CD4-positive, alpha-beta memory T cell (primary cell): ENCODE results near the gene SPATA18. TPM values are rescaled to one million over a fixed set of nuclear protein-coding genes. Genes with fewer than 3 reads are reported as not detected.

Source experiments
- CTCF ChIA-PET: fragments of 350-600 bp; sonication (Branson Sonifier 250); formaldehyde crosslinking; loops from one replicate; lab custom pipeline; 2021; ENCODE audit warnings: inconsistent platforms; ENCODE audit not compliant: partially characterized antibody; lab: Charles Lee
- POLR2A ChIA-PET: fragments of 350-600 bp; sonication (Branson Sonifier 250); formaldehyde crosslinking; loops from one replicate; lab custom pipeline; 2021; ENCODE audit not compliant: partially characterized antibody; lab: Charles Lee
- DNase-seq, 5 donors: peaks; one replicate each; pipeline versions ENCODE4 v3.0.0 to v3.0.0-alpha.2; 2020 to 2022; ENCODE audit warnings: mixed read lengths in 1 of 5
- H3K27ac ChIP-seq: one replicate; pipeline ENCODE4 v1.7.0; 2013; ENCODE audit warnings: low read depth, low read length
- H3K27me3 ChIP-seq: 2 replicates; pipeline ENCODE4 v1.7.0; 2013; ENCODE audit warnings: mild to moderate bottlenecking, low read length, moderate library complexity; ENCODE audit not compliant: insufficient read depth
- H3K36me3 ChIP-seq: 2 replicates; pipeline ENCODE4 v1.7.0; 2013; ENCODE audit warnings: mild to moderate bottlenecking, low read length, moderate library complexity; ENCODE audit not compliant: insufficient read depth
- H3K4me1 ChIP-seq: 2 replicates; pipeline ENCODE4 v1.7.0; 2013; ENCODE audit warnings: mild to moderate bottlenecking, low read length, moderate library complexity; ENCODE audit not compliant: insufficient read depth
- H3K4me3 ChIP-seq, 2 donors: one replicate each; pipeline ENCODE4 v1.7.0; 2013; ENCODE audit warnings: low read length in 2 of 2, mild to moderate bottlenecking in 1 of 2
- H3K9me3 ChIP-seq, 2 donors: one replicate each; pipeline ENCODE4 v1.7.0; 2013; ENCODE audit warnings: low read length in 2 of 2, control low read depth in 1 of 2; ENCODE audit not compliant: control insufficient read depth in 1 of 2
- H3K27ac Mint-ChIP-seq, 7 donors: one replicate each; pipeline ENCODE4 v1.8.0; 2020 to 2021; ENCODE audit warnings: mixed read lengths in 7 of 7, mild to moderate bottlenecking in 6 of 7, inconsistent platforms in 3 of 7, moderate library complexity in 3 of 7
- H3K27me3 Mint-ChIP-seq, 2 donors: one replicate each; pipeline ENCODE4 v1.8.0; 2020 to 2021; ENCODE audit warnings: mixed read lengths in 2 of 2
- H3K36me3 Mint-ChIP-seq, 2 donors: one replicate each; pipeline ENCODE4 v1.8.0; 2020 to 2021; ENCODE audit warnings: mixed read lengths in 2 of 2, inconsistent platforms in 1 of 2, mild to moderate bottlenecking in 1 of 2
- H3K4me1 Mint-ChIP-seq, 4 donors: one replicate each; pipeline ENCODE4 v1.8.0; 2020 to 2021; ENCODE audit warnings: mixed read lengths in 4 of 4, mild to moderate bottlenecking in 1 of 4
- H3K4me3 Mint-ChIP-seq, 8 donors: one replicate each; pipeline ENCODE4 v1.8.0; 2020 to 2021; ENCODE audit warnings: mixed read lengths in 8 of 8, mild to moderate bottlenecking in 7 of 8, moderate library complexity in 6 of 8, inconsistent platforms in 3 of 8
- H3K9me3 Mint-ChIP-seq, 8 donors: one replicate each; pipeline ENCODE4 v1.8.0; 2020 to 2021; ENCODE audit warnings: mixed read lengths in 8 of 8, mild to moderate bottlenecking in 5 of 8, inconsistent platforms in 3 of 8, moderate library complexity in 1 of 8
- intact Hi-C: fragments of 100-400 bp; cut with micrococcal nuclease; formaldehyde crosslinking; loops from one replicate; pipeline ENCODE4 v1.15.1; 2023
- polyA plus RNA-seq, 2 donors: library from polyadenylated mRNA; unstranded; fragments of 300-500 nt; fragmentation: Illumina TruSeq; gene quantifications; one replicate each; pipeline ENCODE4 v1.2.3, GENCODE V29; 2021
- total RNA-seq, 2 experiments: library from RNA; stranded (reverse); gene quantifications; one replicate each; pipeline ENCODE4 v1.2.3, GENCODE V29; 2021

Gene SPATA18
- total and polyA plus RNA-seq, 4 experiments from 2014 or later, result 0.44 TPM; not detected in 3

- CTCF ChIA-PET, result interaction anchor here (0.8 kb wide), 1 partner anchor 11 kb away, joined by 3 read pairs; no protein-coding TSS in a partner anchor
Measured at GRCh38 chr4:52094376-52095145, 43.5 kb downstream of the SPATA18 start.

GRCh38 chr4:52095374-52095773 is 44.3 kb downstream of the SPATA18 start:
- Mint-ChIP-seq H3K4me3 (no peak overlapping the region), H3K9me3 (peaks cover 0 to 6% (median 0%) of the 10 kb centered on the region in 8 donors), H3K36me3 (no peaks in the 10 kb centered on the region), H3K4me1 (no peaks in the 10 kb centered on the region), H3K27me3 (peaks cover 0 to 8% of the 10 kb centered on the region in 2 donors), H3K27ac (no peak overlapping the region)
- Histone ChIP-seq H3K9me3 (no peaks in the 10 kb centered on the region), H3K27me3 (no peaks in the 10 kb centered on the region), H3K4me1 (no peaks in the 10 kb centered on the region), H3K4me3 (no peak overlapping the region), H3K36me3 (no peaks in the 10 kb centered on the region), H3K27ac (no peak overlapping the region)
- ChIA-PET CTCF (no interaction called here), POLR2A (no interaction called here)
- intact Hi-C loops, result no loop called here
- DNase-seq, result no peak

More at GRCh38 chr4:52094376-52095145, 43.5 kb downstream of the SPATA18 start:
- Mint-ChIP-seq H3K36me3 (no peaks in the 10 kb centered on the region), H3K4me3 (no peak overlapping the region), H3K4me1 (no peaks in the 10 kb centered on the region), H3K27me3 (peaks cover 0 to 6% of the 10 kb centered on the region in 2 donors), H3K9me3 (peaks cover 0 to 6% (median 0%) of the 10 kb centered on the region in 8 donors), H3K27ac (no peak overlapping the region)
- no peak overlapping the region for H3K4me3 ChIP-seq
- POLR2A ChIA-PET, result no interaction called here
- H3K36me3 ChIP-seq, result no peaks in the 10 kb centered on the region
- H3K27me3 ChIP-seq, result no peaks in the 10 kb centered on the region
- DNase-seq, result no peak
- no peaks in the 10 kb centered on the region for H3K9me3 ChIP-seq
- H3K4me1 ChIP-seq, result no peaks in the 10 kb centered on the region
- no peak overlapping the region for H3K27ac ChIP-seq
- intact Hi-C loops, result no loop called here

DNA sequence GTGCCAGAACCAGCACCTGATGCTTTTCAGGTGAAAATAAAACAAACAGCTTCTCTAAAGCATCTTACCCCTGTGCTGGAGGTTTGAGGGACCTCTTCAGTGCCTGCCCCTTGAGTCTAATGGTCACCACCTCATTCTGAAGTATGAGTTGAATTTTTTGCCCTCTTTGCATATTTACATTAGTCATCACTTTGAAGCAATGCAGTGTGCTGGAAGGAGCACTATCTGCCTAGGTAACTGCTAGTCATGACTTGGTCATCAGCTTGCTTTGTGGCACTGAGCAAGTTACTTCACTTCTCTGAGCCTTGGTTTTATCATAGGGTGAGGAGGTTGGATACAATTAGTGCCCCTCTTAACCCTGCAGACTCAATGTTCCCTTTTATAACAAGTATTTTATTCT is 44.9 kb downstream of the SPATA18 start:
- Mint-ChIP-seq H3K36me3 (no peaks in the 10 kb centered on the region), H3K9me3 (peaks cover 0 to 1% (median 0%) of the 10 kb centered on the region in 8 donors), H3K27ac (no peak overlapping the region), H3K27me3 (peaks cover 0 to 7% of the 10 kb centered on the region in 2 donors), H3K4me3 (no peak overlapping the region), H3K4me1 (no peaks in the 10 kb centered on the region)
- no peak overlapping the region for H3K4me3 ChIP-seq
- H3K27me3 ChIP-seq, result no peaks in the 10 kb centered on the region
- DNase-seq, result no peak
- H3K27ac ChIP-seq, result no peak overlapping the region
- intact Hi-C loops, result no loop called here
- H3K9me3 ChIP-seq, result no peaks in the 10 kb centered on the region
- ChIA-PET POLR2A (no interaction called here), CTCF (no interaction called here)
- no peaks in the 10 kb centered on the region for H3K4me1 ChIP-seq
- H3K36me3 ChIP-seq, result no peaks in the 10 kb centered on the region

- Mint-ChIP-seq H3K9me3 (no peaks in the 10 kb centered on the region), H3K4me1 (no peaks in the 10 kb centered on the region), H3K27me3 (peaks cover 0 to 9% of the 10 kb centered on the region in 2 donors), H3K36me3 (no peaks in the 10 kb centered on the region), H3K27ac (no peak overlapping the region), H3K4me3 (no peak overlapping the region)
- no peaks in the 10 kb centered on the region for H3K36me3 ChIP-seq
- H3K9me3 ChIP-seq, result no peaks in the 10 kb centered on the region
- no peak overlapping the region for H3K27ac ChIP-seq
- DNase-seq, result no peak
- ChIA-PET POLR2A (no interaction called here), CTCF (no interaction called here)
- no peak overlapping the region for H3K4me3 ChIP-seq
- no peaks in the 10 kb centered on the region for H3K27me3 ChIP-seq
- intact Hi-C loops, result no loop called here
- no peaks in the 10 kb centered on the region for H3K4me1 ChIP-seq
Measured at GRCh38 chr4:52098618-52099017, 47.5 kb downstream of the SPATA18 start.

DNA sequence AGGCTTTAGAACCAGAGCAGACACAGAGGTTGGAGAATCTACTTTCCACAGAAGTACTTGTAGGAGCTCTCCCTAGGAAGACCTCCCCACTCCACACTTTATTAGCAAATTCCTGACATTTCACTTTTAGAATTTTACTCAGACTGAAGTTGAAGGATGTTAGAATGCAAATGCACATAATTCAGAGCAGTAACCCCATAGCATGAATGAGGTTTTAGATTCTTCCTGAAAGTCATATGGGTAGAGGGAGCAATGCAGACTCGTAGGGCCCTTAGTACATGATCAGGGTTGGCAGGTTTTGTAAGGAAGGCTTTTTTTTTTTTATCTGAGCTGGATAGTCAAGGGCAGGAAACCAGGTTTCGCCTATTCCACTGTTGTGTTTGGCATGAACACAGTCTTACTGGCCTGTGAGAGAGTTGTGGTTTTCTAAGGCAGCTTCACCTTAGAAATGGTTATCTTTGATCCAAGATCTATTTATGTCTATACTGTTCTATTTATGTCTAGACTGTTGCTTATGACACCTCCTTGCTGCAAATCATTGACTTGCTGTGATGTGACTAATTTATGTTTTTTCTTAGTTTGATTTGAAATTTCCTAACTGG is 48.9 kb downstream of the SPATA18 start:
- Histone ChIP-seq H3K9me3 (no peaks in the 10 kb centered on the region), H3K36me3 (no peaks in the 10 kb centered on the region), H3K4me3 (no peak overlapping the region), H3K4me1 (no peaks in the 10 kb centered on the region), H3K27ac (no peak overlapping the region), H3K27me3 (no peaks in the 10 kb centered on the region)
- intact Hi-C loops, result no loop called here
- H3K4me1 Mint-ChIP-seq, result no peaks in the 10 kb centered on the region
- no peak for DNase-seq
- H3K27me3 Mint-ChIP-seq, result peaks cover 0 to 9% of the 10 kb centered on the region in 2 donors
- H3K9me3 Mint-ChIP-seq, result no peaks in the 10 kb centered on the region
- ChIA-PET CTCF (no interaction called here), POLR2A (no interaction called here)
- H3K4me3 Mint-ChIP-seq, result no peak overlapping the region
- no peaks in the 10 kb centered on the region for H3K36me3 Mint-ChIP-seq
- no peak overlapping the region for H3K27ac Mint-ChIP-seq

- ChIA-PET CTCF (no interaction called here), POLR2A (no interaction called here)
- no peaks in the 10 kb centered on the region for H3K27me3 ChIP-seq
- no peak overlapping the region for H3K4me3 ChIP-seq
- Mint-ChIP-seq H3K27me3 (peaks cover 0 to 5% of the 10 kb centered on the region in 2 donors), H3K27ac (no peak overlapping the region), H3K9me3 (no peaks in the 10 kb centered on the region), H3K4me3 (no peak overlapping the region), H3K4me1 (no peaks in the 10 kb centered on the region), H3K36me3 (no peaks in the 10 kb centered on the region)
- intact Hi-C loops, result no loop called here
- H3K9me3 ChIP-seq, result no peaks in the 10 kb centered on the region
- H3K4me1 ChIP-seq, result no peaks in the 10 kb centered on the region
- no peaks in the 10 kb centered on the region for H3K36me3 ChIP-seq
- no peak overlapping the region for H3K27ac ChIP-seq
- DNase-seq, result no peak
Measured at GRCh38 chr4:52102587-52102986, 51.5 kb downstream of the SPATA18 start.

DNA sequence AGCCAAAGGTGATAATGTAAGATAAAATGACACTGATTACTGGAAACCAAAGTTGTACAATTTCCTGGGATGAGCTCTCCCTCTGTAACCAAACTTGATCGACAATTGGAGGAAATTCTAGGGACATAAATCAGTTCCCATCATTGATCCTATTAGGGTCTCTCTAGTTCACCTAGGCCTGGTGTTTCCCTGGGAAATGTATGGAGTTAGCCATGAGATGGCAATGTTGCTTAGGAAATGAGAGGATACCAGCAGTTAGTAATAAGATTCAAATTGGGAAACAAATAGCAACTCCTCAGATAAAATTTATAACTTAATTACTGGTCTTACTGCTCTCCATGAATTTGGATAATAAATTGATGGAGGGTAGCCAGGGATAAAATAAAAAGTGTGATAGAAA is 52.2 kb downstream of the SPATA18 start:
- ChIA-PET CTCF (no interaction called here), POLR2A (no interaction called here)
- H3K27me3 ChIP-seq, result no peaks in the 10 kb centered on the region
- Mint-ChIP-seq H3K27ac (no peak overlapping the region), H3K27me3 (peaks cover 0 to 5% of the 10 kb centered on the region in 2 donors), H3K36me3 (no peaks in the 10 kb centered on the region), H3K4me1 (no peaks in the 10 kb centered on the region), H3K9me3 (no peaks in the 10 kb centered on the region), H3K4me3 (no peak overlapping the region)
- intact Hi-C loops, result no loop called here
- DNase-seq, result no peak
- H3K9me3 ChIP-seq, result no peaks in the 10 kb centered on the region
- no peak overlapping the region for H3K4me3 ChIP-seq
- no peak overlapping the region for H3K27ac ChIP-seq
- no peaks in the 10 kb centered on the region for H3K4me1 ChIP-seq
- H3K36me3 ChIP-seq, result no peaks in the 10 kb centered on the region
